Measurements from ENCODE around the gene ACOXL. TPM values are rescaled to one million over a fixed set of nuclear protein-coding genes. Genes with fewer than 3 reads are reported as not detected.

Gene ACOXL
- total and polyA plus RNA-seq, 8 donors = 4.7 to 30.3 (median 8.3) TPM

DNA sequence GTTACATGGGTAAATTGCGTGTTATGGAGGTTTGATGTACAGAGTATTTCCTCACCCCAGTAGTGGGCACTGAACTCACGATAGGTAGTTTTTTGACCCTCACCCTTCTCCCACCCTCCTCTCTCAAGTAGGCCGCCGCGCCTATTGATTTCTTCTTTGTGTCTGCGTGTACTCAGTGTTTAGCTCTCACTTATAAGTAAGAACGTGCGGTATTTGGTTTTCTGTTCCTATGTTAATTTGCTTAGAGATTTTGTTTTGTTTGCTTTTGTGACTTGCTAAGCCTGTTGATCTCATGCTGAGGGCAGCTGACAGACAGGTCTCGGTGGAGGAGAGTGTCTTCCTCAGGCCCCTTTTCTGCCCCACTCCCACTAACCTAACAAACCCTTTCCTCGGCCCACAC, 36.2 kb downstream of the ACOXL start:
- Histone ChIP-seq H3K4me1 (peaks cover 0 to 3% of the 10 kb centered on the region in 2 donors), H3K9me3 (no peaks in the 10 kb centered on the region), H3K27ac (no peak overlapping the region), H3K4me3 (no peak overlapping the region), H3K36me3 (no peaks in the 10 kb centered on the region), H3K27me3 (no peaks in the 10 kb centered on the region)
- intact Hi-C loops (cut with DNase I) = no loop called here
- no peak for DNase-seq
- ATAC-seq = no peak
- TF ChIP-seq, protein P1, sequence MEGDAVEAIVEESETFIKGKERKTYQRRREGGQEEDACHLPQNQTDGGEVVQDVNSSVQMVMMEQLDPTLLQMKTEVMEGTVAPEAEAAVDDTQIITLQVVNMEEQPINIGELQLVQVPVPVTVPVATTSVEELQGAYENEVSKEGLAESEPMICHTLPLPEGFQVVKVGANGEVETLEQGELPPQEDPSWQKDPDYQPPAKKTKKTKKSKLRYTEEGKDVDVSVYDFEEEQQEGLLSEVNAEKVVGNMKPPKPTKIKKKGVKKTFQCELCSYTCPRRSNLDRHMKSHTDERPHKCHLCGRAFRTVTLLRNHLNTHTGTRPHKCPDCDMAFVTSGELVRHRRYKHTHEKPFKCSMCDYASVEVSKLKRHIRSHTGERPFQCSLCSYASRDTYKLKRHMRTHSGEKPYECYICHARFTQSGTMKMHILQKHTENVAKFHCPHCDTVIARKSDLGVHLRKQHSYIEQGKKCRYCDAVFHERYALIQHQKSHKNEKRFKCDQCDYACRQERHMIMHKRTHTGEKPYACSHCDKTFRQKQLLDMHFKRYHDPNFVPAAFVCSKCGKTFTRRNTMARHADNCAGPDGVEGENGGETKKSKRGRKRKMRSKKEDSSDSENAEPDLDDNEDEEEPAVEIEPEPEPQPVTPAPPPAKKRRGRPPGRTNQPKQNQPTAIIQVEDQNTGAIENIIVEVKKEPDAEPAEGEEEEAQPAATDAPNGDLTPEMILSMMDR (IDR thresholded peaks at IDR 0.05) = no peak

DNA sequence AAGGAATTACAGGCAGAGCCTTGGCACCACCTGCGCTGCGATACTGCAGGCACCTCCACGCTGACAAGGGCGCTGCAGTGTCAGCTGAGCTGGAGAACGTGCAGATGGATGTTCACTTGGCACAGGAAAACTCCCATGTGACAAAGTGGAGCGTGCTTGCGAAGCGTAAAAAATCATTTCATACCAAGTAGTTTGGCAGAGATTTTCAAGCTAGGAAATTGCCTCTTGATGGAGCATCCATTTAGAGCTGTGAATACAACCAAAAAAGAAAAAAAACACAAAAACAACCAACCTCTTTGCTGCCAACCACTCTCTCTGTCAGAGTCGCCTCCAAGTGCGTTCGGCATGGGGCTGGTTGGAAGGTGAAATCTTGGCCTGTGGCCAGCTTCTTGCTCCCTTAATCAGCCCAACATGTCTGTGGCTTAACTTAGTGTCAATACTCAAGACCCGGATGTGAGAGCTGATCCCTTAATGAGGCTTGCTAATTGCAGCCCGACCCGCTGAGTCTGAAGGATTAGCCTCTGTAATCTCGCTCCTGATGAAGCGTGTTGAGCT, 38.1 kb downstream of the ACOXL start:
- Histone ChIP-seq H3K36me3 (no peaks in the 10 kb centered on the region), H3K4me1 (peaks cover 0 to 3% of the 10 kb centered on the region in 2 donors), H3K27ac (no peak overlapping the region), H3K27me3 (no peaks in the 10 kb centered on the region), H3K4me3 (no peak overlapping the region), H3K9me3 (no peaks in the 10 kb centered on the region)
- intact Hi-C loops (cut with DNase I) = no loop called here
- peak in 1 of 4 donors; percentile 29 for DNase-seq
- TF ChIP-seq, protein P1 (IDR thresholded peaks at IDR 0.05) = no peak
- peak; percentile 8 for ATAC-seq

DNA sequence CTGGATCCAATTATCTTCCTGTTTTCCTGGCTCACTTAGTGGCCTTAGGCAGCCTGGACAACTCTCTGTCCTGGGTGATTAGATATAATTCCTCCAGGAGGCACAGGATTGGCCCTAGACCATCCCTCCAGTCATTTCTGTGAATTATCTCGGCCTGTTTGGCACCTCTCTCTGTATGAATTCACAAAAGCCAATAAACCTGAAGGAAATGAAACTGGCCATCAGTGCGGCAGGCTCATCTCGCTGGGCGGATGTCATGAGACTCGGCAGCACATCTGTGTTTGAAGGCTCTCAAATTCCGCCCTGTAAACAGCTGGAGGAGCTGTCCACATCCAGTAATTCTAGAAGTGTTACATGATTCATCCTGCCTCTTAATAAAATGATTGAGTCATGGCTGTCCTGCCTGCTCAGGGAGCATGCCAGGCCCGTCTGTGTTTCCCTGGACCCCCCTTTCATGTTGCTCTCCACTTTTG, 38.6 kb downstream of the ACOXL start:
- TF ChIP-seq, protein P1 (IDR thresholded peaks at IDR 0.05) = no peak
- Histone ChIP-seq H3K4me1 (peaks cover 0 to 3% of the 10 kb centered on the region in 2 donors), H3K4me3 (no peak overlapping the region), H3K36me3 (no peaks in the 10 kb centered on the region), H3K9me3 (no peaks in the 10 kb centered on the region), H3K27ac (no peak overlapping the region), H3K27me3 (no peaks in the 10 kb centered on the region)
- intact Hi-C loops (cut with DNase I) = no loop called here
- ATAC-seq (peak; percentile 37), DNase-seq (peak in 2 of 4 donors; percentile 40 to 45)

- TF ChIP-seq, protein P1 (IDR thresholded peaks at IDR 0.05) = no peak
- Histone ChIP-seq H3K4me1 (peaks cover 0 to 3% of the 10 kb centered on the region in 2 donors), H3K36me3 (no peaks in the 10 kb centered on the region), H3K4me3 (no peak overlapping the region), H3K9me3 (no peaks in the 10 kb centered on the region), H3K27me3 (no peaks in the 10 kb centered on the region), H3K27ac (no peak overlapping the region)
- ATAC-seq (no peak), DNase-seq (no peak)
- intact Hi-C loops (cut with DNase I) = no loop called here
Measured at GRCh38 chr2:110771547-110772382, 39.4 kb downstream of the ACOXL start.

GRCh38 chr2:110772383-110772755, 40.0 kb downstream of the ACOXL start:
- intact Hi-C loops (cut with DNase I) = no loop called here
- no peak overlapping the region for H3K27ac ChIP-seq
- H3K4me1 ChIP-seq = peaks cover 0 to 3% of the 10 kb centered on the region in 2 donors
- H3K9me3 ChIP-seq = no peaks in the 10 kb centered on the region
- DNase-seq (no peak), ATAC-seq (no peak)
- no peaks in the 10 kb centered on the region for H3K27me3 ChIP-seq
- TF ChIP-seq, protein P1 (IDR thresholded peaks at IDR 0.05) = no peak
- H3K36me3 ChIP-seq = no peaks in the 10 kb centered on the region
- no peak overlapping the region for H3K4me3 ChIP-seq

Measured in left lung (tissue), 10 donors.